OCI-LY7 (cell line): ENCODE measurements around the gene TMEM139. TPM values are rescaled to one million over a fixed set of nuclear protein-coding genes. Genes with fewer than 3 reads are reported as not detected.
A peak's percentile ranks its signal among the peaks of the same experiment; 100 is the strongest.

Experiments
- Bru-seq: library from RNA; stranded (reverse); fragments of 400-500 nt; gene quantifications from one replicate; lab custom pipeline; 2021; lab: Mats Ljungman, UMichigan
- BruChase-seq, 2 experiments: library from RNA; stranded (reverse); fragments of 400-500 nt; gene quantifications; one replicate each; lab custom pipeline; 2021; lab: Mats Ljungman, UMichigan
- BruUV-seq: library from RNA; stranded (reverse); fragments of 400-500 nt; replicated peaks from 2 replicates; lab custom pipeline; 2021; lab: Mats Ljungman, UMichigan
- CTCF ChIA-PET: fragments of 300-600 bp; sonication (Branson Sonifier 250); formaldehyde crosslinking; loops from one replicate; lab custom pipeline; 2022; ENCODE audit warnings: antibody characterized with exemption; ENCODE audit not compliant: unreplicated experiment; lab: Charles Lee
- POLR2A ChIA-PET: fragments of 300-600 bp; sonication (Branson Sonifier 250); formaldehyde crosslinking; loops from one replicate; lab custom pipeline; 2022; ENCODE audit warnings: antibody characterized with exemption; lab: Charles Lee
- DNase-seq: peaks from one replicate; pipeline ENCODE4 v3.0.0-alpha.2; 2015; ENCODE audit warnings: low spot score
- H2AFZ ChIP-seq: fragments of 200-600 bp; sonication (generic), shearing (Covaris generic); 2 replicates; pipeline ENCODE4 v1.6.1; 2014; ENCODE audit warnings: mild to moderate bottlenecking, antibody characterized with exemption, low read length, moderate library complexity
- H3K27ac ChIP-seq: fragments of 200-600 bp; sonication (generic); 2 replicates; pipeline ENCODE4 v1.5.1; 2014; ENCODE audit warnings: mixed run types, low read depth, mild to moderate bottlenecking, moderate library complexity, low read length, inconsistent platforms; ENCODE audit not compliant: poor library complexity, severe bottlenecking
- H3K36me3 ChIP-seq: fragments of 200-600 bp; sonication (generic); 2 replicates; pipeline ENCODE4 v1.6.1; 2014; ENCODE audit warnings: mild to moderate bottlenecking, antibody characterized with exemption, low read length, moderate library complexity, mixed read lengths; ENCODE audit not compliant: insufficient read depth
- H3K4me1 ChIP-seq: fragments of 200-600 bp; sonication (generic); 2 replicates; pipeline ENCODE4 v1.5.1; 2014; ENCODE audit warnings: mild to moderate bottlenecking, low read length; ENCODE audit not compliant: insufficient read depth, poor library complexity, severe bottlenecking
- H3K4me2 ChIP-seq: fragments of 200-600 bp; sonication (generic); 2 replicates; pipeline ENCODE4 v1.6.1; 2014; ENCODE audit warnings: mild to moderate bottlenecking, low read length
- H3K4me3 ChIP-seq: fragments of 200-600 bp; sonication (generic); 2 replicates; pipeline ENCODE4 v1.5.1; 2014; ENCODE audit warnings: mild to moderate bottlenecking, low read depth, low read length; ENCODE audit not compliant: poor library complexity, severe bottlenecking
- H3K79me2 ChIP-seq: fragments of 200-600 bp; sonication (generic); 2 replicates; pipeline ENCODE4 v1.6.1; 2016; ENCODE audit warnings: low read depth, mild to moderate bottlenecking, low read length, moderate library complexity, mixed read lengths; ENCODE audit not compliant: insufficient read depth
- H3K9me2 ChIP-seq: fragments of 200-600 bp; sonication (generic); 2 replicates; pipeline ENCODE4 v1.6.1; 2016; ENCODE audit warnings: mild to moderate bottlenecking, low read length, mixed read lengths; ENCODE audit not compliant: insufficient read depth
- H3K9me3 ChIP-seq: fragments of 200-600 bp; sonication (generic); 2 replicates; pipeline ENCODE4 v1.6.1; 2014; ENCODE audit warnings: mild to moderate bottlenecking, mixed run types, low read length, mixed read lengths
- H4K20me1 ChIP-seq: fragments of 200-600 bp; sonication (generic); 2 replicates; pipeline ENCODE4 v1.6.1; 2014; ENCODE audit warnings: mild to moderate bottlenecking, antibody characterized with exemption, low read length, moderate library complexity, mixed read lengths; ENCODE audit not compliant: insufficient read depth
- CTCF ChIP-seq: fragments of 200-600 bp; sonication (generic); conservative IDR thresholded peaks from 2 replicates; pipeline ENCODE4 v1.5.1; 2014; ENCODE audit warnings: mild to moderate bottlenecking, antibody characterized with exemption, low read length, moderate library complexity, mixed read lengths
- EZH2phosphoT487 ChIP-seq: fragments of 200-600 bp; sonication (generic); IDR thresholded peaks from 2 replicates; pipeline ENCODE4 v1.6.1; 2018; ENCODE audit warnings: low read depth, borderline replicate concordance, mild to moderate bottlenecking, mixed run types, antibody characterized with exemption, low read length, moderate library complexity, mixed read lengths
- intact Hi-C: fragments of 100-400 bp; cut with micrococcal nuclease; formaldehyde crosslinking; loops from one replicate; pipeline ENCODE4 v1.10.0; 2022; ENCODE audit not compliant: unreplicated experiment
- long read RNA-seq: library from polyadenylated mRNA; stranded (forward); transcript quantifications from one replicate; pipeline ENCODE4 v2.0.0, GENCODE V29; 2022
- total RNA-seq, 2 experiments: library from RNA; depleted of rRNA in 1 of 2; stranded (reverse); fragments of >200 nt in 1 of 2; shearing (Covaris generic) in 1 of 2; gene quantifications; 2 replicates each; pipeline ENCODE4 v1.2.3, GENCODE V29; 2014 to 2022

The TMEM139 gene
- total RNA-seq (2014; rRNA removed; shearing (Covaris generic)): not detected in 2 replicates
- 0.46 and 0.48 TPM in 2 replicates for total RNA-seq (2022)
- not detected for Bru-seq, nascent RNA
- BruChase-seq, experiment 1, labeled RNA remaining after a 6-hour chase: percentile 23 among the genes with signal in this experiment
- percentile 23 among the genes with signal in this experiment for BruChase-seq, experiment 2, labeled RNA remaining after a 2-hour chase
- long read RNA-seq: 0 reads

GRCh38 chr7:143284591-143285469 lies at the start of gene TMEM139:
TSS of gene TMEM139 (plus strand) at chr7:143284958. CDS start at chr7:143285958, 1,000 bp downstream.
- H3K36me3 ChIP-seq: peaks cover 13% of the 10 kb centered on the region
- POLR2A ChIA-PET: interaction anchor here (0.5 to 1.7 kb wide), 2 partner anchors 8 to 12 kb away, joined by 3 to 12 read pairs; no protein-coding TSS in a partner anchor
- H2AFZ ChIP-seq: peak within 1 kb of the TSS; percentile 94
- intact Hi-C loops: loop anchor here (5.0 kb wide), 2 partner anchors 478 to 1548 kb away; partner anchors contain the start of gene SSBP1
- H3K9me2 ChIP-seq: no peaks in the 10 kb centered on the region
- peak within 1 kb of the TSS; percentile 75 for H3K4me2 ChIP-seq
- CTCF ChIA-PET: no interaction called here
- no TSS peak for BruUV-seq
- TF ChIP-seq EZH2phosphoT487: no peak
- TF ChIP-seq CTCF: no peak
- peak within 1 kb of the TSS; percentile 42 for H3K4me3 ChIP-seq
- 0 out of 2 replicates have a peak, but pooled peaks cover 5% of the 10 kb centered on the region for H3K9me3 ChIP-seq
- peaks cover 15% of the 10 kb centered on the region for H3K79me2 ChIP-seq
- no peaks in the 10 kb centered on the region for H4K20me1 ChIP-seq
- peaks cover 28% of the 10 kb centered on the region for H3K4me1 ChIP-seq
- H3K27ac ChIP-seq: no peak within 1 kb of the TSS
- DNase-seq: no peak

GRCh38 chr7:143235561-143235960 lies 49.2 kb upstream of the TMEM139 start:
- H3K4me1 ChIP-seq: no peaks in the 10 kb centered on the region
- CTCF ChIA-PET: no interaction called here
- no peak overlapping the region for H2AFZ ChIP-seq
- intact Hi-C loops: no loop called here
- peaks cover 17% of the 10 kb centered on the region; the same call in 1 of the 2 replicates for H3K9me3 ChIP-seq
- POLR2A ChIA-PET: no interaction called here
- no peaks in the 10 kb centered on the region for H4K20me1 ChIP-seq
- H3K4me3 ChIP-seq: no peak overlapping the region
- H3K79me2 ChIP-seq: no peaks in the 10 kb centered on the region
- no peak overlapping the region for H3K27ac ChIP-seq
- no peaks in the 10 kb centered on the region for H3K9me2 ChIP-seq
- DNase-seq: no peak
- TF ChIP-seq EZH2phosphoT487: no peak
- no peak for TF ChIP-seq CTCF
- H3K36me3 ChIP-seq: no peaks in the 10 kb centered on the region
- H3K4me2 ChIP-seq: no peak overlapping the region
- BruUV-seq: no TSS peak
